Lung (tissue), 12 donors: Measurements from ENCODE around the gene SLC28A3. TPM values are rescaled to one million over a fixed set of nuclear protein-coding genes. Genes with fewer than 3 reads are reported as not detected.
"Not testable (repeated sequence)": the region's sequence is repeated elsewhere in the genome, so short reads cannot be mapped to it uniquely, and the experiment has no call there.

Experiments used
- ATAC-seq: fragments of 200-7000 bp; cut with Tn5 transposase; one replicate; pipeline ENCODE4 v1.9.1; 2020; ENCODE audit warnings: moderate number of reproducible peaks; ENCODE audit not compliant: insufficient read depth, low FRiP score
- DNase-seq, 3 donors: peaks; one replicate each; pipeline ENCODE4 v3.0.0-alpha.2; 2013 to 2017
- H3K27ac ChIP-seq, 2 donors: one replicate each; pipeline ENCODE4 v1.5.1; 2013; ENCODE audit warnings: mild to moderate bottlenecking in 2 of 2, moderate library complexity in 2 of 2, control low read depth in 1 of 2, inconsistent platforms in 1 of 2, low read depth in 1 of 2, low read length in 1 of 2
- H3K27me3 ChIP-seq, 3 donors: one replicate each; pipeline ENCODE4 v1.5.1; 2013; ENCODE audit warnings: low read length in 2 of 3; ENCODE audit not compliant: control insufficient read depth in 3 of 3, insufficient read depth in 3 of 3
- H3K36me3 ChIP-seq, 4 donors: one replicate each; pipeline ENCODE4 v1.5.1; 2013; ENCODE audit warnings: low read length in 4 of 4, mild to moderate bottlenecking in 1 of 4, moderate library complexity in 1 of 4; ENCODE audit not compliant: control insufficient read depth in 4 of 4, insufficient read depth in 4 of 4
- H3K4me1 ChIP-seq, 5 donors: one replicate each; pipeline ENCODE4 v1.5.1; 2013; ENCODE audit warnings: low read length in 5 of 5, mild to moderate bottlenecking in 2 of 5, moderate library complexity in 1 of 5; ENCODE audit not compliant: control insufficient read depth in 5 of 5, insufficient read depth in 5 of 5
- H3K4me3 ChIP-seq: one replicate; pipeline ENCODE4 v1.5.1; 2013; ENCODE audit warnings: mild to moderate bottlenecking, control low read depth, moderate library complexity
- H3K9ac ChIP-seq, 2 donors: one replicate each; pipeline ENCODE4 v1.5.1; 2013; ENCODE audit warnings: low read length in 2 of 2, control low read depth in 1 of 2; ENCODE audit not compliant: insufficient read depth in 1 of 2
- H3K9me3 ChIP-seq, 4 donors: one replicate each; pipeline ENCODE4 v1.5.1; 2013; ENCODE audit warnings: low read length in 3 of 4, mild to moderate bottlenecking in 1 of 4, moderate library complexity in 1 of 4; ENCODE audit not compliant: control insufficient read depth in 4 of 4, insufficient read depth in 3 of 4
- CTCF ChIP-seq: IDR thresholded peaks from 2 replicates; pipeline ENCODE4 v1.5.1; 2012; ENCODE audit warnings: mild to moderate bottlenecking; ENCODE audit errors: control extremely low read depth, extremely low read depth
- WGBS, 2 donors: extraction: QIAGEN DNeasy Blood & Tissue Kit; methylation state at CpG; one replicate each; pipeline ENCODE4 v1.1.7; 2013; 5-methylcytosine and 5-hydroxymethylcytosine counted together
- polyA plus RNA-seq, 2 donors: library from polyadenylated mRNA; stranded (reverse); fragments of 200-250 nt; gene quantifications; one replicate each; pipeline ENCODE4 v1.2.1, GENCODE V29; 2013
- total RNA-seq, 2 donors: library from RNA; depleted of rRNA in 1 of 2; stranded (reverse); fragments of >200 nt in 1 of 2; gene quantifications; one replicate each; pipeline ENCODE4 v1.2.1, GENCODE V29; 2014 to 2021
- donor health status: control.
- donor health status: control.
- donor health status: Bipolar disorder and iron deficiency.
- donor health status: healthy.
- donor health status: DM: yes; HTN: yes; CAD: no.

SLC28A3 gene
- total and polyA plus RNA-seq, 4 donors: 0.59 to 4.0 (median 0.88) TPM

GRCh38 chr9:84366683-84367082 is 26.1 kb upstream of the SLC28A3 start:
- DNase-seq (no peak), ATAC-seq (no peak)
- Histone ChIP-seq H3K27me3 (no peaks in the 10 kb centered on the region), H3K9me3 (no peaks in the 10 kb centered on the region), H3K36me3 (no peaks in the 10 kb centered on the region), H3K4me1 (no peaks in the 10 kb centered on the region), H3K4me3 (no peak overlapping the region), H3K9ac (no peak overlapping the region), H3K27ac (no peak overlapping the region)
- no peak for TF ChIP-seq CTCF
- 67 to 87% methylated on average over 1 of the region's 1 CpG for WGBS, 2 donors

GRCh38 chr9:84364894-84365490 is 24.4 kb upstream of the SLC28A3 start:
- not testable (repeated sequence) for H3K4me1 ChIP-seq, H3K9me3 ChIP-seq, H3K36me3 ChIP-seq, H3K4me3 ChIP-seq, ATAC-seq, DNase-seq, H3K9ac ChIP-seq, H3K27ac ChIP-seq, H3K27me3 ChIP-seq
- 43 to 68% methylated on average over 1 of the region's 1 CpG for WGBS, 2 donors

GRCh38 chr9:84361645-84362044 is 21.1 kb upstream of the SLC28A3 start:
- Histone ChIP-seq H3K4me1 (no peaks in the 10 kb centered on the region), H3K27ac (no peak overlapping the region), H3K27me3 (no peaks in the 10 kb centered on the region), H3K36me3 (no peaks in the 10 kb centered on the region), H3K4me3 (no peak overlapping the region), H3K9me3 (no peaks in the 10 kb centered on the region), H3K9ac (no peak overlapping the region)
- DNase-seq (no peak), ATAC-seq (no peak)
- WGBS, 2 donors: 55 to 76% methylated on average over 6 of the region's 6 CpGs
- no peak for TF ChIP-seq CTCF

- H3K4me1 ChIP-seq: no peaks in the 10 kb centered on the region
These were observed 16.7 kb upstream of the SLC28A3 start for GRCh38 chr9:84357275-84357674.

More at GRCh38 chr9:84357275-84357674, 16.7 kb upstream of the SLC28A3 start:
- Histone ChIP-seq H3K36me3 (no peaks in the 10 kb centered on the region), H3K27me3 (no peaks in the 10 kb centered on the region), H3K27ac (no peak overlapping the region), H3K9me3 (no peaks in the 10 kb centered on the region), H3K9ac (no peak overlapping the region), H3K4me3 (no peak overlapping the region)
- ATAC-seq (no peak), DNase-seq (no peak)
- no peak for TF ChIP-seq CTCF
- WGBS, 2 donors: 44 to 60% methylated on average over 3 of the region's 3 CpGs
